CD4-positive, alpha-beta T cell treated with Interleukin-4 for 1 hour (primary cell): ENCODE results near the gene HECA.

Source experiments
- DNase-seq, 2 donors: peaks; one replicate each; pipeline ENCODE4 v3.0.0-alpha.2; 2020 to 2022

The HECA gene

GRCh38 chr6:139161817-139162284, 27.0 kb downstream of the HECA start:
- DNase-seq, result peak; percentile 54 to 71

- DNase-seq, result peak; percentile 23 to 40
Observed at GRCh38 chr6:139164001-139164400, 29.1 kb downstream of the HECA start.

GRCh38 chr6:139165324-139165723, 30.4 kb downstream of the HECA start:
- DNase-seq, result no peak

- DNase-seq, result no peak
Observed at GRCh38 chr6:139166238-139166955, 31.5 kb downstream of the HECA start.

GRCh38 chr6:139166956-139167313, 32.1 kb downstream of the HECA start:
- no peak for DNase-seq

- no peak for DNase-seq
Observed at GRCh38 chr6:139172151-139172550, 37.3 kb downstream of the HECA start.

- DNase-seq, result no peak
Observed at GRCh38 chr6:139172567-139172966, 37.7 kb downstream of the HECA start.

- DNase-seq, result peak in 1 of 2 donors; percentile 50
Observed at GRCh38 chr6:139173172-139173571, 38.3 kb downstream of the HECA start.

GRCh38 chr6:139173822-139174221, 38.9 kb downstream of the HECA start:
- DNase-seq, result no peak

- no peak for DNase-seq
Observed at GRCh38 chr6:139174961-139175360, 40.1 kb downstream of the HECA start.

GRCh38 chr6:139175389-139175948, 40.6 kb downstream of the HECA start:
- no peak for DNase-seq

- no peak for DNase-seq
Observed at GRCh38 chr6:139181236-139181635, 46.4 kb downstream of the HECA start.

GRCh38 chr6:139184047-139184446, 49.2 kb downstream of the HECA start:
- DNase-seq, result no peak

- no peak for DNase-seq
Observed at GRCh38 chr6:139184459-139184858, 49.6 kb downstream of the HECA start.

- no peak for DNase-seq
Observed at GRCh38 chr6:139186242-139186641, 51.4 kb downstream of the HECA start.

GRCh38 chr6:139186692-139187091, 51.8 kb downstream of the HECA start:
- DNase-seq, result no peak

- DNase-seq, result no peak
Observed at GRCh38 chr6:139187489-139187888, 52.6 kb downstream of the HECA start.

- no peak for DNase-seq
Observed at GRCh38 chr6:139189665-139190064, 54.8 kb downstream of the HECA start.

GRCh38 chr6:139194740-139195139, 59.9 kb downstream of the HECA start:
- DNase-seq, result no peak

- DNase-seq, result no peak
Observed at GRCh38 chr6:139198529-139199288, 63.8 kb downstream of the HECA start.

- no peak for DNase-seq
Observed at GRCh38 chr6:139201378-139201777, 66.5 kb downstream of the HECA start.

GRCh38 chr6:139204978-139205377, 70.1 kb downstream of the HECA start:
- no peak for DNase-seq

GRCh38 chr6:139205843-139206242, 71.0 kb downstream of the HECA start:
- DNase-seq, result no peak

GRCh38 chr6:139210766-139211165, 75.9 kb downstream of the HECA start:
- peak in 1 of 2 donors; percentile 18 for DNase-seq
